Measurements from ENCODE around the gene NOX4.

DNA sequence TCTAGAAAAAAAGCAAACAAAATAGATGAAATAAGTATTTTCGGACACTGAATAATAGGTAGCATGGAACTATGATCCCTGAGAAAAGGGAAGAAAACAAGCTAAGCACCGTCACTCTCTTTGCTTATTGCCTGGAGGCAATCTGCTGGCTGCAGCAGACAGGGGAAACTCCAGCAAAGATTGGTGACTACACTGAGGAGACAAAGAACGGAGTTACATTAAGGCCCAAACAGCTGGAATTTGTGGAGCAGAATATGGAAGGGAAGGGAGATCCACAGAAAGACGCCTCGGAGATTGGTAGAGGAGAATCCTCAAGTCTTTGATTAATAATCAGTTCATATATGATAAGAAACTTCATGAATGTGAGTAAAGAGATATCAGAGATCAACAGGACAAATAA is 163.3 kb downstream of the NOX4 start:
- TF ChIP-seq, protein P1, sequence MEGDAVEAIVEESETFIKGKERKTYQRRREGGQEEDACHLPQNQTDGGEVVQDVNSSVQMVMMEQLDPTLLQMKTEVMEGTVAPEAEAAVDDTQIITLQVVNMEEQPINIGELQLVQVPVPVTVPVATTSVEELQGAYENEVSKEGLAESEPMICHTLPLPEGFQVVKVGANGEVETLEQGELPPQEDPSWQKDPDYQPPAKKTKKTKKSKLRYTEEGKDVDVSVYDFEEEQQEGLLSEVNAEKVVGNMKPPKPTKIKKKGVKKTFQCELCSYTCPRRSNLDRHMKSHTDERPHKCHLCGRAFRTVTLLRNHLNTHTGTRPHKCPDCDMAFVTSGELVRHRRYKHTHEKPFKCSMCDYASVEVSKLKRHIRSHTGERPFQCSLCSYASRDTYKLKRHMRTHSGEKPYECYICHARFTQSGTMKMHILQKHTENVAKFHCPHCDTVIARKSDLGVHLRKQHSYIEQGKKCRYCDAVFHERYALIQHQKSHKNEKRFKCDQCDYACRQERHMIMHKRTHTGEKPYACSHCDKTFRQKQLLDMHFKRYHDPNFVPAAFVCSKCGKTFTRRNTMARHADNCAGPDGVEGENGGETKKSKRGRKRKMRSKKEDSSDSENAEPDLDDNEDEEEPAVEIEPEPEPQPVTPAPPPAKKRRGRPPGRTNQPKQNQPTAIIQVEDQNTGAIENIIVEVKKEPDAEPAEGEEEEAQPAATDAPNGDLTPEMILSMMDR (IDR thresholded peaks at IDR 0.05), result no peak
- TF ChIP-seq POLR2A (IDR thresholded peaks at IDR 0.05), result no peak
